Stimulated activated CD8-positive, alpha-beta memory T cell treated with anti-CD3 and anti-CD28 coated beads, Interleukin-12 subunit alpha, Interleukin-12 subunit beta, amount 100 ng/mL, for 1 hour (primary cell): ENCODE data around the gene CFHR2.
"Not testable (repeated sequence)": the region's sequence is repeated elsewhere in the genome, so short reads cannot be mapped to it uniquely, and the experiment has no call there.

Source experiments
- DNase-seq: peaks from one replicate; pipeline ENCODE4 v3.0.0-alpha.2; 2020; ENCODE audit warnings: low read depth

The CFHR2 gene

GRCh38 chr1:196943568-196943967 lies at the start of gene CFHR2:
Gene CFHR2 (plus strand): TSS chr1:196943738. CDS start chr1:196943881, 143 bp downstream.
- not testable (repeated sequence) for DNase-seq

- DNase-seq: no peak
Observed at GRCh38 chr1:196896355-196896754, 47.2 kb upstream of the CFHR2 start.

- DNase-seq: no peak
Observed at GRCh38 chr1:196897158-196897828, 46.2 kb upstream of the CFHR2 start.

GRCh38 chr1:196902344-196902743 lies 41.2 kb upstream of the CFHR2 start:
- DNase-seq: no peak

- no peak for DNase-seq
Observed at GRCh38 chr1:196910215-196910614, 33.3 kb upstream of the CFHR2 start.

- DNase-seq: not testable (repeated sequence)
Observed at GRCh38 chr1:196912283-196912682, 31.3 kb upstream of the CFHR2 start.

- DNase-seq: not testable (repeated sequence)
Observed at GRCh38 chr1:196926839-196927238, 16.7 kb upstream of the CFHR2 start.

- not testable (repeated sequence) for DNase-seq
Observed at GRCh38 chr1:196932853-196933252, 10.7 kb upstream of the CFHR2 start.

GRCh38 chr1:196933531-196934189 lies 9.9 kb upstream of the CFHR2 start:
- DNase-seq: no peak

- not testable (repeated sequence) for DNase-seq
Observed at GRCh38 chr1:196941474-196941873, 2.1 kb upstream of the CFHR2 start.

GRCh38 chr1:196951711-196952394 lies 8.3 kb downstream of the CFHR2 start:
- DNase-seq: no peak

- no peak for DNase-seq
Observed at GRCh38 chr1:196954778-196955177, 11.2 kb downstream of the CFHR2 start.

- no peak for DNase-seq
Observed at GRCh38 chr1:196955926-196956325, 12.4 kb downstream of the CFHR2 start.

GRCh38 chr1:196960854-196961253 lies 17.3 kb downstream of the CFHR2 start:
- no peak for DNase-seq

- DNase-seq: no peak
Observed at GRCh38 chr1:196970182-196970581, 26.6 kb downstream of the CFHR2 start.

GRCh38 chr1:196976278-196976677 lies 32.7 kb downstream of the CFHR2 start:
- no peak for DNase-seq

- DNase-seq: no peak
Observed at GRCh38 chr1:196977278-196977677, 33.7 kb downstream of the CFHR2 start, which contains the start of gene CFHR5. Gene CFHR5 (plus strand): TSS chr1:196977556. CDS start chr1:196977665, 109 bp downstream.

- no peak for DNase-seq
Observed at GRCh38 chr1:196980859-196981258, 37.3 kb downstream of the CFHR2 start.

GRCh38 chr1:196982247-196982646 lies 38.7 kb downstream of the CFHR2 start:
- DNase-seq: not testable (repeated sequence)

GRCh38 chr1:196991919-196992651 lies 48.5 kb downstream of the CFHR2 start:
- not testable (repeated sequence) for DNase-seq

GRCh38 chr1:196993916-196994315 lies 50.4 kb downstream of the CFHR2 start:
- DNase-seq: no peak

- no peak for DNase-seq
Observed at GRCh38 chr1:196997423-196997822, 53.9 kb downstream of the CFHR2 start.
